HUES6 (cell line): Measurements from ENCODE around the gene NUMBL.

Experiments used
- H3K27ac ChIP-seq: 2 replicates; pipeline ENCODE4 v1.7.0; 2013; ENCODE audit warnings: low read depth, mild to moderate bottlenecking, low read length, inconsistent platforms
- H3K27me3 ChIP-seq: 2 replicates; pipeline ENCODE4 v1.6.1; 2013; ENCODE audit warnings: low read length; ENCODE audit not compliant: control insufficient read depth, insufficient read depth
- H3K36me3 ChIP-seq: 2 replicates; pipeline ENCODE4 v1.6.1; 2013; ENCODE audit warnings: low read length; ENCODE audit not compliant: control insufficient read depth, insufficient read depth
- H3K4me1 ChIP-seq: 2 replicates; pipeline ENCODE4 v1.6.1; 2013; ENCODE audit warnings: low read length; ENCODE audit not compliant: control insufficient read depth, insufficient read depth
- H3K4me3 ChIP-seq: 2 replicates; pipeline ENCODE4 v1.5.1; 2013; ENCODE audit warnings: low read depth, low read length
- H3K9ac ChIP-seq: one replicate; pipeline ENCODE4 v1.6.1; 2013; ENCODE audit warnings: mild to moderate bottlenecking, low read length
- H3K9me3 ChIP-seq: 2 replicates; pipeline ENCODE4 v1.6.1; 2013; ENCODE audit warnings: low read depth, low read length; ENCODE audit not compliant: control insufficient read depth, insufficient read depth

The NUMBL gene

GRCh38 chr19:40701758-40702157 is 11.3 kb upstream of the NUMBL start:
- H3K9ac ChIP-seq = no peak overlapping the region

GRCh38 chr19:40700083-40700482 is 9.6 kb upstream of the NUMBL start:
- no peaks in the 10 kb centered on the region for H3K9me3 ChIP-seq
- H3K9ac ChIP-seq = no peak overlapping the region
- H3K4me1 ChIP-seq = no peaks in the 10 kb centered on the region
- no peaks in the 10 kb centered on the region for H3K27me3 ChIP-seq
- H3K36me3 ChIP-seq = peaks cover 74% of the 10 kb centered on the region
- H3K4me3 ChIP-seq = no peak overlapping the region
- H3K27ac ChIP-seq = no peak overlapping the region

More at GRCh38 chr19:40701758-40702157, 11.3 kb upstream of the NUMBL start:
- Histone ChIP-seq H3K27me3 (no peaks in the 10 kb centered on the region), H3K4me1 (no peaks in the 10 kb centered on the region), H3K27ac (no peak overlapping the region), H3K36me3 (peaks cover 78% of the 10 kb centered on the region), H3K9me3 (no peaks in the 10 kb centered on the region), H3K4me3 (no peak overlapping the region)

GRCh38 chr19:40697007-40697406 is 6.6 kb upstream of the NUMBL start:
- Histone ChIP-seq H3K9ac (no peak overlapping the region), H3K27me3 (no peaks in the 10 kb centered on the region), H3K27ac (no peak overlapping the region), H3K9me3 (no peaks in the 10 kb centered on the region), H3K36me3 (peaks cover 65% of the 10 kb centered on the region), H3K4me1 (peaks cover 5% of the 10 kb centered on the region; the same call in 1 of the 2 replicates), H3K4me3 (no peak overlapping the region)

- no peak overlapping the region for H3K9ac ChIP-seq
- H3K27me3 ChIP-seq = no peaks in the 10 kb centered on the region
- H3K9me3 ChIP-seq = no peaks in the 10 kb centered on the region
- H3K4me1 ChIP-seq = peaks cover 15% of the 10 kb centered on the region
- H3K4me3 ChIP-seq = no peak overlapping the region
- peaks cover 54% of the 10 kb centered on the region for H3K36me3 ChIP-seq
- H3K27ac ChIP-seq = no peak overlapping the region
Measured at GRCh38 chr19:40695881-40696280, 5.4 kb upstream of the NUMBL start.

GRCh38 chr19:40693896-40694295 is 3.4 kb upstream of the NUMBL start:
- Histone ChIP-seq H3K4me1 (peaks cover 20% of the 10 kb centered on the region), H3K36me3 (peaks cover 39% of the 10 kb centered on the region), H3K9me3 (no peaks in the 10 kb centered on the region), H3K27ac (no peak overlapping the region), H3K27me3 (no peaks in the 10 kb centered on the region), H3K9ac (no peak overlapping the region), H3K4me3 (no peak overlapping the region)

- Histone ChIP-seq H3K36me3 (peaks cover 35% of the 10 kb centered on the region), H3K27me3 (no peaks in the 10 kb centered on the region), H3K4me1 (peaks cover 20% of the 10 kb centered on the region), H3K27ac (no peak overlapping the region), H3K9ac (no peak overlapping the region), H3K9me3 (no peaks in the 10 kb centered on the region), H3K4me3 (no peak overlapping the region)
Measured at GRCh38 chr19:40693150-40693788, 2.8 kb upstream of the NUMBL start.

GRCh38 chr19:40692212-40692551 is 1.7 kb upstream of the NUMBL start:
- H3K27me3 ChIP-seq = no peaks in the 10 kb centered on the region
- H3K27ac ChIP-seq = no peak overlapping the region
- H3K4me1 ChIP-seq = peaks cover 20% of the 10 kb centered on the region
- no peaks in the 10 kb centered on the region for H3K9me3 ChIP-seq
- no peak overlapping the region for H3K9ac ChIP-seq
- H3K4me3 ChIP-seq = no peak overlapping the region
- peaks cover 34% of the 10 kb centered on the region for H3K36me3 ChIP-seq

- no peaks in the 10 kb centered on the region for H3K27me3 ChIP-seq
- no peaks in the 10 kb centered on the region for H3K9me3 ChIP-seq
- peak overlapping the region; percentile 88 for H3K9ac ChIP-seq
- H3K4me3 ChIP-seq = peak overlapping the region; percentile 76
- peaks cover 30% of the 10 kb centered on the region for H3K36me3 ChIP-seq
- peaks cover 20% of the 10 kb centered on the region for H3K4me1 ChIP-seq
- no peak overlapping the region for H3K27ac ChIP-seq
Measured at GRCh38 chr19:40691421-40692211, 1.2 kb upstream of the NUMBL start.

GRCh38 chr19:40690693-40691420 is 406 bp upstream of the NUMBL start:
- H3K27me3 ChIP-seq = no peaks in the 10 kb centered on the region
- peaks cover 32% of the 10 kb centered on the region for H3K36me3 ChIP-seq
- no peaks in the 10 kb centered on the region for H3K9me3 ChIP-seq
- H3K9ac ChIP-seq = peak overlapping the region; percentile 88
- peak overlapping the region; percentile 93 for H3K4me3 ChIP-seq
- peak overlapping the region; percentile 93 for H3K27ac ChIP-seq
- peaks cover 20% of the 10 kb centered on the region for H3K4me1 ChIP-seq

- Histone ChIP-seq H3K4me1 (peaks cover 20% of the 10 kb centered on the region), H3K4me3 (peak overlapping the region; percentile 93), H3K9me3 (no peaks in the 10 kb centered on the region), H3K9ac (peak overlapping the region; percentile 84), H3K27ac (no peak overlapping the region), H3K27me3 (no peaks in the 10 kb centered on the region), H3K36me3 (peaks cover 32% of the 10 kb centered on the region)
Measured at GRCh38 chr19:40689339-40690049, 957 bp downstream of the NUMBL start.
